NCI-H524 treated with DMSO at 0.1 percent for 48 hours (cell line): Measurements from ENCODE around the gene ZNF57.
"Not testable (repeated sequence)": the region's sequence is repeated elsewhere in the genome, so short reads cannot be mapped to it uniquely, and the experiment has no call there.

Source experiments
- DNase-seq: peaks from one replicate; lab custom pipeline; 2025; lab: John Stamatoyannopoulos, UW

The ZNF57 gene

DNA sequence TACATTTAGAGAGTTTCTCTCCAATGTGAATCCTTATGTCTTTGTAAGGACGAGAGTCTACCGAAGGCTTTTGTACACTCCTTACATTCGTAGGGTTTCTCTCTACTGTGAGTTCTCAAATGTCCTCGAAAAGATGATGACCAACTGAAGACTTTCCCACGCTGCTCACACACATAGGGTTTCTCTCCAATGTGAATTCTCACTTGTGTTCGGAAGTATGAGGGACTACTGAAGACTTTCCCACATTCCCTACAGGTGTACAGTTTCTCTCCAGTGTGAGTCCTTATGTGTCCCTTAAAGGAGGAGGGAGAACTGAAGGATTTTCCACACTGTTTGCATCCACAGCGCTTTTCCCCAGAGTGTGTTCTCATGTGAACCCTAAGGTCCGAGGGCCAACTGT is 4.0 kb upstream of the ZNF57 start:
- DNase-seq, result no peak

DNA sequence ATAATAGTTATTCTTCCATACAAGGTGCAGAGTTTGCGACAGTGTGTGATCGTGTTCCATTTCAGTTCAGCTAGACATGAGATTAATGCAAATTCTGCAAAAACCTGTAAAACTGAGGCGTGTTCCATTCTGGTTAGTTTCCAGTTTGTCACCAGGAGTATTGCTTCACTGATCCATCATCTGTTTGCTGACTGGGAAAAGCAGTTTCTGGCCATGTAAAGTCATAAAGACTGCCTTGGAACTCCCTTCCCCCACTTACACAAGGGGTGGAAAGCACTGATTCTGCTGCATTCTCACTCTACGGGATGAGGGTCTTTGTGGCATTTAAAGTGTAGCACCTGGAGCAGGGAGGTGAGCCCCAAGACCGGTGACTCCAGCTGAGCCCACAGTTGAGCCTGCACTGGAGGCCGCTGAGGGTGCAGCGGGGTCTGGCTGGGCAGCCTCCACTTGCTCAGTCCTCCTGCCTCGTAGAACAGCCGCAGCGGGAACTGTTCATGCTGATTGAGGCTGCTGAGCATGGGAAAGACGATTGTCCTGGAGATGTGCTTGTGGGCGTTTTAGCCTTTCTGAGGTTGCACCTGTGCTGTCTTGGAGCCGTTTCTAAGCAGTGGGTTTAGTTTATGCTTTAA is 2.0 kb downstream of the ZNF57 start:
- DNase-seq, result no peak

DNA sequence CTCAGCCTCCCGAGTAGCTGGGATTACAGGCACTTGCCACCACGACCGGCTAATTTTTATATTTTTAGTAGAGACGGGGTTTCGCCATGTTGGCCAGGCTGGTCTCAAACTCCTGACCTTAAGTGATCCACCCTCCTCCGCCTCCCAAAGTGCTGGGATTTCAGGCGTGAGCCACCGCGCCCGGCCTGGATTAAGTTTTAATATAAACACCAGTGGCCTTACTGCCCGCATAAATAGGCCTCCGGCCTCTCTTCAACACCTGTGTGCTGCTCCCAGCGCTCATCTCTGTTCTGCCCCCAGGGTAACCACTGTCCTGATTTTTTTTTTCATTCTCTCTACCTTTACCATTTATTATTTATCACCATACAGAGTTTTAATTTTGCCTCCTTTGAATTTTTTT is 2.6 kb downstream of the ZNF57 start:
- DNase-seq, result not testable (repeated sequence)

DNA sequence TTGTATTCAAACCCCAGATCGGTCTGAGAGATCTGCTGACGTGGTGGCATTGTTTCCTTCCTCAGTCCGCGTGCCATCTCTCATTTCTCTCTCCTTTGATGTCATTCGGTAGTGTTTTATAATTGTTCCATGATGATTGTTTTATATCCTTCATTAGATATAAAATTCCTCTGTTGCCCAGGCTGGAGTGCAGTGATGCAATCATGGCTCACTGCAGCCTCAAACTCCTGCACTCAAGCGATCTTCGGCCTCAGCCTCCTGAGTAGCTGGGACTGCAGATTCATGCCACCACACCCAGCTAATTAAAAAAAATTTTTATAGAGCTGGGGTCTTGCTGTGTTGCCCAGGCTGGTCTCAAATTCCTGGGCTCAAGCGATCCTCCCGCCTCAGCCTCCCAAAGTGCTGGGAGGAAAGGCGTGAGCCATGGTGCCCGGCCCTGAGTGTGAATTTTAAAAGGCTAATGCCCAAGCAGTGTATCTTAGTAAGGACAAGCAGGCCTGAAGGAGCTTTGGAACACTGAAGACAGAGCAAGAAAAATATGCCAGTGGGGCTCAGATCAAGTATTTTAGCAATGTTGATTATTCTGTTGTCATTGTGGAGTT is 5.3 kb downstream of the ZNF57 start:
- no peak for DNase-seq

DNA sequence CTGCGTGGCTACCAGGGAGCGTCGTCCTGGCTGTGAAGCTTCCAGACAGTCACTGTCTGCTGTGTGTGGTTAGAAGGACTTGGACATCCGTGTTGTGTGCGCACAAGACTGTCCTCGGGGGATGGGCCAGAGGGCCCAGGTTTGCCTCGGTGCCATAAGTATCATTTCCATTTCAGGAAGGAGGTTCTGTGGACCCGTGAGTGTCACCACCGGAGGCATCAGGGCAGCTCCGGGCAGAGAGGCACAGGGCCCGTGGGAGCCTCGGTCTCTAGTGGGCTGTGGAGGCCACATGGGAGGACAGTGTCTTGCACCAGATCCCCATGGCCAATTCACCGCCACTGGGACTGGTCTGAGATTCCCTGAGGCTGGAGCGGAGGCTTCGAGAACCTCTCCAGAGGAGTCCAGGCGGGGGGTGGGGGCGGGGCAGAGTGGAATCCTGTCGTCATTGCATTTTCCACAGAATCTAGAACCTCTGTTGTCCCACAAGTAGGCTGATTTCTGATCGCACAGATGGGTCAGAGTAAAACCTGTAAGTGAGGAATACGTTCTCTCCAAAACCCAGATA is 6.0 kb downstream of the ZNF57 start:
- DNase-seq, result no peak

DNA sequence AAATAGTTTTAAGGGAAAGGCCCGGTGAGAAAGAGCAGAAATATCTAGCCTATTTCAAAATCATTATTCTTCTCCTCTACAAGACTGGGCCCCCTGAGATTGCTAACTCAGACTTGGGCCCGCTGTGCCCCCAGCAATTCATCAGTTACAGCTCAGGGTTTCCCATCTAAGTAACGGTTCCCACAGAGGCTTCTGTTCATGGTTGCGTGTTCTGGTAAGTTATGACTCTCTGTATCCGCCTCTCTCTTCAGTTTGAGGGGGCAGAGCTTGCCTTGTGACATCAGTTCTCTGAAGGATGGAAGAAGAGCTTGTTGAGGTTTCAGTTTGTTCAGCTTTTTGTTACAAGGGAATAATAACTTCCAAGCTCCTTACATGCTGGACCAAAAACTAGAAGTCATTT is 11.6 kb downstream of the ZNF57 start:
- DNase-seq, result no peak

DNA sequence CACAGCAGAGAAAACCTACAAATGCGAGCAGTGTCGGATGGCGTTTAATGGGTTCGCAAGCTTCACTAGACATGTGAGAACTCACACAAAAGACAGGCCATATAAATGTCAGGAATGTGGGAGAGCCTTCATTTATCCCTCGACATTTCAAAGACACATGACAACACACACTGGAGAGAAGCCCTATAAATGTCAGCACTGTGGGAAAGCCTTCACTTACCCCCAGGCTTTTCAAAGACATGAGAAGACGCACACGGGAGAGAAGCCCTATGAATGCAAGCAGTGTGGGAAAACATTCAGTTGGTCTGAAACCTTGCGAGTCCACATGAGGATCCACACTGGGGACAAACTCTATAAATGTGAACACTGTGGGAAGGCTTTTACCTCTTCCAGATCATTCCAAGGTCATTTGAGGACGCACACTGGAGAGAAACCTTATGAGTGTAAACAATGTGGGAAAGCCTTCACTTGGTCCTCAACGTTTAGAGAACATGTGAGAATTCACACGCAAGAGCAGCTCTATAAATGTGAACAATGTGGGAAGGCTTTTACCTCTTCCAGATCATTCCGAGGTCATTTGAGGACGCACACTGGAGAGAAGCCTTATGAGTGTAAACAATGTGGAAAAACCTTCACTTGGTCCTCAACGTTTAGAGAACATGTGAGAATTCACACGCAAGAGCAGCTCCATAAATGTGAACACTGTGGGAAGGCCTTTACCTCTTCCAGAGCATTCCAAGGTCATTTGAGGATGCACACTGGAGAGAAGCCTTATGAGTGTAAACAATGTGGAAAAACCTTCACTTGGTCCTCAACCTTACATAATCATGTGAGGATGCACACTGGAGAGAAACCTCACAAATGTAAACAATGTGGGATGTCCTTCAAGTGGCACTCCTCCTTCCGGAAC is 16.8 kb downstream of the ZNF57 start:
- no peak for DNase-seq

DNA sequence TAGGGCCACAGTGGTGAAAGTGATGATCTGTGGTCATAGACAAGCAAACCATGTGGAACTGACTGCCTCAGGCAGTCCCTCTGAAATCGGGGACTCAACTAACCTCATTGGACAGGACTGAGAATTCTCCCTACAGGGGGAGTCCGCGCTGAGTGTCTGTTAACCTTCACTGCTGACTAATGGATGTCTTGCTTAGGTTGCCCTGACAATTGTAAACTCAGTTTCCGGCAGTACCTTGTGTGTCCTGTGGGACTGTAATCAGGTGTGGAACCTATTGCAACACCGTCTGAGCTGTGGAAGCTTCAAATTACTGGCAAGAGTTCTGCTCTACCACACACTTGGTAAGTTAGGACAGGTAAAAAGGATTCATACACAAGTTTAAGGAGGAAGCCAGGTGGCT is 22.3 kb downstream of the ZNF57 start:
- DNase-seq, result no peak

DNA sequence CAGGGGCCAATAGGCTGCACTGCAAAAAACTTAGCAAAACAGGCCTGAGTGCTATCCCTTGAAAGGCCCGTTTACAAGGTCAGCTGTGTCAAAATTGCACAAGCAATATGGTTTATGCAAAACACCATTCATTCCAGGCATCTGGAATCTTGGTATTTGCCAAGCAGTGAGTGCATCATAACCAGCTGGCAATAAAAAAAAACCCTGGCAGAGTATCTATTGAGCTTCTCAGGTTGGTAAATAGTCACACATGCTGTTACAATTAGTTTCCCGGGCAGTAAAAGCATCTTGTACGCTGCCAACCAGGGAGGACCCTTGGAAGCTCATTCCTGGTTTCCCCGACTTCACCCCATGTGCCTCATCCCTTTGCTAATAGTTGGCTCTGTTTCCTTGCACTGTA is 22.8 kb downstream of the ZNF57 start:
- no peak for DNase-seq

DNA sequence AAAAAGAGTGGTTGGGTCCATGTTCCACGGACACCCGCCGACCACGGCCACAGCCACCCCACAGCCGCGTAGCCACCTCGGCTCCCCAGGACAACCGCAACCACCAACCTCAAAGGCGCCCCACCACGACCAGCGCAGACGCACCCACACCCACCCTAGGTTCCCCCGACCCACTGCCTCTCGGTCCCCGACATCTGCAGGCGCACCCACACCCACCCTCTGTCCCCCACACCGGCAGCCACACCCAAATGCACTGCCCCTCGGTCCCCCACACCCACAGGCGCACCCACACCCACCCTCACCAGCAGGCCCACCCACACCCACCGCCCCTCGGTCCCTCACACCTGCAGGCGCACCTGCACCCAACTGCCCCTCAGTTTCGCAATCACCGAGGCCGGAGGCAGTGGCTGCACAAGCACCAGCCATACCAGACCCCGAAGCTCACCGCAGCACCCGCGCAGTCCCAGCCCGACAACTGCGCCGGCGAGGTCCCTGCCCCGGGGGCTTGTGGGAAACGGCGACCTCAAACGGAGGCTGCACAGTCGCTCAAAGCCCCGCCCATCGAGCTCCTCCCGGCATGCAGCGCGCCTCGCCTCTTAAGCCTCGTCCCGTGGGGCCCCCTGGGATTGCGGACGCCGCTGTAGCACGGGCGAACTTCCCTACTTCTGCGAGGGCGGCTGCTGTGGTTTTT is 25.8 kb downstream of the ZNF57 start:
- no peak for DNase-seq

DNA sequence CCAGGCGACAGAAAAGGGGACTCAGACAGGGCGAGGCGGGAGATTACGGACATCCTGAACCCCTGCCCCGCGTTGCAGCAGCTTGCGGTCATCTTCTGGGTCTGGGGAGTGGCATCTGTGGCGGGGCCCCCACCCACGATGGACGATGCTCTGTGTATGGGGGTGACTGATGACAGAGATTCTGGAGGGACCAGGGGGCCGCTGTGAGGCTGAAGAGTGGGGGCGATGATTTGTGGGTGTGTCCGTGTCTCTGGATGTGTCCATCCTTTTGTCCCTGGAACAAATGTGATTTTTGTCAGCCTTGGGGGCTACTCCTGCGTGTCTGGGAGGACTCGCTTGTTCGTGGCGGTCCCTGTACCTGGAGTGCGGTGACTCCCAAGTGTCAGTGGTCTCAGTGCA is 26.3 kb downstream of the ZNF57 start:
- DNase-seq, result no peak

DNA sequence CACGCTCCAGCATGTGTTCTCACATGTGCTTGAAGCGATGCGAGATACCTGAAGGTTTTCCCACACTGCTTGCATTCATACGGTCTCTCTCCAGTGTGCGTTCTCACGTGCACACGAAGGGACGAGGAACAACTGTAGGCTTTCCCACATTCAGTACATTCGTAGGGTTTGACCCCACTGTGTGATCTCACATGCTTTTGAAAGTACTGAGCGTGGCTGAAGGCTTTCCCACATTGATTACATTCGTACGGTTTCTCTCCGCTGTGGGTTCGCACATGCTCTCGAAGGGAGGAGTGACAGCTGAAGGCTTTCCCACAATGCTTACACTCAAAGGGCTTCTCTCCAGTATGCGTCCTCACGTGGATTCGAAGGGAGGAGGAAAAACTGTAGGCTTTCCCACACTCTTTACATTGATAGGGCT is 32.8 kb downstream of the ZNF57 start:
- no peak for DNase-seq

DNA sequence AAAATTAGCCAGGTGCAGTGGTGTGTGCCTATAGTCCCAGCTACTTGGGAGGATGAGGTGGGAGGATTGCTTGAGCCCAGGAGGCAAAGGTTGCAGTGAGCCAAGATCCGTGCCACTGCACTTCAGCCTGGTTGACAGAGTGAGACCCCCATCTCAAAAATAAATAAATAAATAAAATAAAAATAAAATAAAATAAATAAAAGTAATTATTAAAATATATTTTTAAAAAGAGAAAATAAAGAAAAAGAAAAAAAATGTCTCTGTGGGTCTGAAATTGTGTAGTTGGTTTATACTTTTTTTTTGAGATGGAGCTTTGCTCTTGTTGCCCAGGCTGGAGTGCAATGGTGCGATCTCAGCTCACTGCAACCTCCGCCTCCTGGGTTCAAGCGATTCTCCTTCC is 35.1 kb downstream of the ZNF57 start:
- not testable (repeated sequence) for DNase-seq

DNA sequence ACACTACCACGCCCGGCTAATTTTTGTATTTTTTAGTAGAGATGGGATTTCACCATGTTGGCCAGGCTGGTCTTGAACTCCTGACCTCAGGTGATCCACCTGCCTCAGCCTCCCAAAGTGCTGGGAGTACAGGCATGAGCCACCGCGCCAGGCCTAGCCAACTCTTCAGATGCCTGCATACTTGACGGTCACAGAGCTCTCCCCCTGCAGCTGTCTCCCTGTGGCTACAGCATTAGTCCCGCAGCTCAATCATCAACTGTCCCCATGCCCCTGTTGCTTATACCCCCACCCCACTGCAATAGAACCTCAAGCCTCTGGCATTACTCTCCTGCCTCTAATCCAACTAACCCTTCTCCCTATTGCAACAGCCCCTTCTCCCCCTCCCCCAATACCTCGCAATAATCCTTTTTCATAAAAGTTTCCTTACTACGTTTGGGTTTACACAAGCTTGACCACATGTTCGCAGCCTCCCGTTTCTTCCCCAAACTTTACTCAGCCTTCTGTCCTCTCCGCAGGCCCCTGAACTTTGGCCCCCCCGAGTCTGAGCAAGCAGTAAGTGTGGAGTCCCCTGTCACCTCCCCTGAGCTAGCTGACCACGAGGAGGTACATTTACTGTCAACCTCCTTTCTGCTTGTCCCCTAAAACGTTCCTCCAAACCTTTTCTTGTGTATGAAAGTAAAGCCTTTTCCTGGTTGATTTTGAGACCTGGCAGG is 42.4 kb downstream of the ZNF57 start:
- DNase-seq, result no peak

DNA sequence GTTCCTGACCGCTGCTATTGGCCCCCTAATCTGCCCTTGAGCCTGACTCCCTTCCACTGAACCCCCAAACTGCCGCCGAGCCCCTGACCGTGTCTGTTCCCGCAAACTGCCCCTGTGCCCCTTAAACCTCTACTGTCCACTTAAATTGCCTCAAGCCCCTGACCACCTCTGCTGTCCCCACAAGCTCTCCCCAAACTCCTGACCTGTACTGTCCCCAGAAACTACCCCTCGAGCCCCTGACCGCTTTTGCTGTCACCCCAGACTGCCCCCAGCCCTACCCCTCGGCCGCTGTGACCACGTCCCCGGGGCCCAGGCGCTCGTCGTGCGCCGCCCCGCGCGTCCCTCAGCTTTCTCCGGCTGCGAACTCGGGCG is 43.7 kb downstream of the ZNF57 start:
- DNase-seq, result no peak

DNA sequence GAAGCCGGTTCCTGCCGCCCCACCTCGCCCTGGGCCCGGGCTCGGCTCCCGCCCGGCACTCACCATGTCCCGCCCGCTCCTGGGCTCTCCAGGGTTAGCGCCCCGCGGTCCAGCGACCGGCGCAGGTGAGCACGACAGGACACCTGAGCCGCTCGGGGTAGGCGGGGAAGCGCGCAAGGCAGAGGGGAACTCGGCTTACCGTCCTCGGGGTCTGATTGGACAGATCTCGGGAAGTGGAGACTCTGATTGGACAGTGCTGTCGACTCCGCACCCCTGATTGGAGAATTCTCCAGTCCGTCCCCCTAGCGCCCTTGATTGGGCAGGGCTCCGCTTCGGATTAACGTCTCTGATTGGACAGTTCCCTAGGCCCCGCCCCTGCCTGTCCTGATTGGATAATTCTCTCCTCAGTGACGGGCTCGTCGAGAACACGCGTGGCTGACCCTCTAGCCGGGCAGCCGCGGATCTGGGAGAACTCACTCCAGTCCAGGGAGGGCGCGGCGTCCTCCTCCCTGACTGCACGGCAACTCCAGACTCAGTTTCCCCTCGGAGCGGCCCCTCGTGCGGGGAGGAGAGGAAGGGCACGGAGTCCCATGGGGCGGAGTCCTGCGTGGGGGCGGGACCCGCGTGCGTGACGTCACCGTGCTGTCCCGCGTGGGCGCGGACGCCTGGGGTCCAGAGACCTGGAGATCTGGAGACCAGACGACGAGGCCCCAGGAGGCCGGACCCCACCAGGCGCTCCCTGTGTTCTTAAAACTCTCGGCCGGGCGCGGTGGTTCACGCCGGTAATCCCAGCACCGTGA is 44.2 kb downstream of the ZNF57 start, which contains the start of gene ZNF77:
Gene ZNF77 (minus strand): TSS at position 197 of the 800 bp plus-strand sequence. CDS start 131 bp downstream, at position 66.
- peak; percentile 99 for DNase-seq

DNA sequence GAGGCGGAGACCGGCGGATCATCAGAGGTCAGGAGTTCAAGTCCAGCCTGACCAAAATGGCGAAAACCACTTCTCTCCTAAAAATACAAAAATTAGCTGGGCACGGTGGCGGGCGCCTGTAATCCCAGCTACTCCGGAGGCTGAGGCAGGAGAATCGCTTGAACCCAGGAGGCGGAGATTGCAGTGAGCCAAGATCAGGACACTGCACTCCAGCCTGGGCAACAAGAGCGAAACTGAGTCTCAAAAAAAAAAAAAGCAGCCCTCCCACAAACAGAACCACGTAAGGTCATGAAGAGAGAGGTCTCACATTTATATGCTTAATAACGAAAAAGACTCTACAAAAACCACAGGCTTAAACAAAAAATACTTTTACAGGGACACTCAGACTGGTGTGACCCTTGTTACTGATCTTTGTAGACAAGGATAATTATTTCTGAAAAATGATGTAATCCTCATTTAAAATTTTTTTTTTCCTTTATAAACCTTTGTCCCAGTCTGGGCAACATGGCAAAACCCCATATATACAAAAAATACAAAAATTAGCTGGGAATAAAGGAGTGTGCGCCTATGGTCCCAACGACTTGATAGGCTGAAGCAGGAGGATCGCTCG is 45.0 kb downstream of the ZNF57 start:
- DNase-seq, result no peak

DNA sequence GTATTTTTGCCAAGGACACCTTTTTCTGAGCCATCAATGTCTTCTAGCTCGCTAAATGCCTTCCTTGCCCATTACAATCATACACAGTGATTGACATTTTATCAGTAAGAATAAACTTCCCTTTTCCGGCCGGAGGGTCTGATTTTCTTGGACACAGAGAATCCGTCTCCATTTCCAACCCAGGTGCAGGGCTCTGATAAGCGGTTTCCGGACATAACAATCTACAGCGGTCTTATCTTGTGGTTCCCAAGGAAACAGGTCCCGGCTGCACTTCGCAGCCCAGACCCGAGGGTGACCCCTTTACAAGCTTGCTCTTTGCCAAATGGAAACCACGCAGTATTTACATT is 49.2 kb downstream of the ZNF57 start:
- no peak for DNase-seq

DNA sequence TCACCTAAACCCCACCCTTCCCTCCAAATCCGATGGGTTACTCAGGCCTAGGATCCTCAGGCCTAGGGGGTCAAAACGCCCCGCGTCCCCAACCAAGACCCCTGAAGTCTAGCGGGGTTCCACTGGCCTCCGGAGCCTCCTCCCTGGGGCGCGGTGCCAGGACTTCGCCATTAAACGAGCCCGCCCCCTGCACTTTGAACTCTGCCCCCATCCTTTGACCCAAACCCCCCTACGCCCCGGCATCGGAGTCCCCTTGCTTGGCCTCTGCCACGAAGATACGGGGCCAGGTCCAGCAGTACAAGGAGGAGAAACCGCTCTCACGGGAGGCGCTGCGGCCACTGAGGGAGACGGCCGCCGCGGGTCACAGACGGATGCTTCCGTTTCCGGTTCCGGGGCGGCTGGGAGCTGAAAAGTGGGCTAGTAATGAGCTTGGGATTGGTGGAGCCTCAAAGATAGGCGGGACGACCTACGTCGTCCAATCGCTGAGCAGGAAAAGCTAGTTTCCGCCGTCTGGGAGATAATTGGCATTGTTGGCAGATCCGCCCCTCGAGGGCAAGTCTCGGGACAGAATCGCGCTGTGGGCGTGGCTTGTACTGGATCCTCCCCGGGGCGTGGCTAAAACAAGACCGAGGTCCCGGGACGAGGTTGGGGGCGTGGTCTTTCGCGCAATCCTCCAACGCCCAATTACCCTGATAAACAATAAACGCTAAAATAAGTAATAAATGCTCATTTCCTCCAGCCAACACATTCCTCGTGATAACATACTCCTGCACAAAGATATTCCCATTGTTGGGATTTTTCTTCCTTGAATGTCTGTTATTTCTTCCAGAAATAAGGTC is 49.8 kb downstream of the ZNF57 start:
- peak; percentile 99 for DNase-seq
